ENCODE results near the gene MOB2. TPM values are rescaled to one million over a fixed set of nuclear protein-coding genes. Genes with fewer than 3 reads are reported as not detected.

MOB2 gene
- total and polyA plus RNA-seq, 9 of the 15 experiments (the other 6 are each of a cell fraction or from before 2014, with no cell fraction given): 0.17 to 36.8 (median 19.2) TPM

GRCh38 chr11:1468473-1469066, 18.0 kb downstream of the MOB2 start:
- H3K9me3 ChIP-seq (replicated peaks; ENCODE audit: control insufficient read depth, insufficient read depth, low read depth, low read length): no peaks in the 10 kb centered on the region
- H3K27me3 ChIP-seq (ENCODE audit: control insufficient read depth in 2 of 2, insufficient read depth in 2 of 2, low read length in 2 of 2): no peaks in the 10 kb centered on the region; a peak in 1 of 5 replicates
- no peak overlapping the region for H3K4me3 ChIP-seq
- POLR2A ChIA-PET: no interaction called here
- H3K9ac ChIP-seq (ENCODE audit: insufficient read depth in 1 of 2, low read depth in 2 of 2, low read length in 2 of 2): no peak overlapping the region
- CTCF ChIA-PET (ENCODE audit: low intra/inter-chr PET ratio): no interaction called here
- H2AFZ ChIP-seq (ENCODE audit: low read depth, low read length): no peak overlapping the region
- FAIRE-seq (no peak), DNase-seq (ENCODE audit: extremely low read depth in 1 of 4, low spot score in 3 of 4) (no peak), ATAC-seq (no peak)
- 63% methylated on average over 7 of the region's 19 CpGs for WGBS (ENCODE audit: insufficient coverage, low coverage, missing lambda C conversion rate)
- 0 out of 2 replicates have a peak, but pooled peaks cover 11% of the 10 kb centered on the region for H4K20me1 ChIP-seq (replicated peaks; ENCODE audit: control insufficient read depth, insufficient read depth, low read length)
- TF ChIP-seq ZNF143 (CRISPR knock-in tag; IDR thresholded peaks at IDR 0.05): no peak
- peak; percentile 44; the same call in 1 of the 2 replicates for TF ChIP-seq ZNF740 (CRISPR knock-in tag; IDR thresholded peaks at IDR 0.05)
- TF ChIP-seq ZNF740 (tag; IDR thresholded peaks at IDR 0.05): no peak
- TF ChIP-seq FOXJ3 (CRISPR knock-in tag; IDR thresholded peaks at IDR 0.05): no peak
- TF ChIP-seq SMAD4 (CRISPR knock-in tag; conservative IDR thresholded peaks at IDR 0.05): no peak
- TF ChIP-seq DNMT1 (IDR thresholded peaks at IDR 0.05): no peak
- no peak for TF ChIP-seq EGR1 (conservative IDR thresholded peaks at IDR 0.05)
- TF ChIP-seq DDX20 (tag; IDR thresholded peaks at IDR 0.05; ENCODE audit: low read depth): no peak
- TF ChIP-seq BCLAF1 (IDR thresholded peaks at IDR 0.05; ENCODE audit: borderline replicate concordance in 1 of 2, control insufficient read depth in 1 of 2, low read depth in 2 of 2, low read length in 1 of 2): no peak
- BruUV-seq (replicated peaks): no TSS peak
- H3K79me2 ChIP-seq (ENCODE audit: control insufficient read depth, insufficient read depth, low read length): no peaks in the 10 kb centered on the region
- H3K27ac ChIP-seq (ENCODE audit: extremely low read depth, low read depth, low read length): no peak overlapping the region
- H3K36me3 ChIP-seq (ENCODE audit: control insufficient read depth, insufficient read depth, low read length): peaks cover 3% of the 10 kb centered on the region; the same call in 1 of the 3 replicates
- peaks cover 0 to 27% of the 10 kb centered on the region in 2 experiments; a peak in 2 of 5 replicates for H3K4me1 ChIP-seq (replicated peaks in 1 of 2; ENCODE audit: control insufficient read depth in 2 of 2, insufficient read depth in 2 of 2, low read length in 2 of 2)
- H3K4me2 ChIP-seq (ENCODE audit: insufficient read depth, low read length): no peak overlapping the region
- intact Hi-C loops (cut with micrococcal nuclease): no loop called here
- no peaks in the 10 kb centered on the region for H3K9me1 ChIP-seq (ENCODE audit: control insufficient read depth, insufficient read depth, low read length)
- in situ Hi-C loops (cut with MboI): no loop called here
